NCI-H2171 (cell line): ENCODE results near the gene BZW2.

ENCODE experiments used
- DNase-seq: peaks from one replicate; lab custom pipeline; 2025; lab: John Stamatoyannopoulos, UW

The BZW2 gene

GRCh38 chr7:16645593-16646471, at the start of gene BZW2, which contains the start of gene ANKMY2:
TSS of gene BZW2 (plus strand) at chr7:16646181. CDS start at chr7:16665444, 19,263 bp downstream.
TSS of gene ANKMY2 (minus strand) at chr7:16645754. CDS start at chr7:16645573, 181 bp downstream.
- DNase-seq, result peak; percentile 91

GRCh38 chr7:16598015-16598414, 48.0 kb upstream of the BZW2 start:
- DNase-seq, result no peak

- no peak for DNase-seq
These were observed 46.1 kb upstream of the BZW2 start for GRCh38 chr7:16599860-16600259.

GRCh38 chr7:16603633-16604032, 42.3 kb upstream of the BZW2 start:
- DNase-seq, result no peak

- DNase-seq, result no peak
These were observed 41.9 kb upstream of the BZW2 start for GRCh38 chr7:16604054-16604453.

- DNase-seq, result no peak
These were observed 39.3 kb upstream of the BZW2 start for GRCh38 chr7:16606704-16607103.

- DNase-seq, result no peak
These were observed 36.0 kb upstream of the BZW2 start for GRCh38 chr7:16609842-16610450.

GRCh38 chr7:16611711-16612110, 34.3 kb upstream of the BZW2 start:
- no peak for DNase-seq

GRCh38 chr7:16615228-16615627, 30.8 kb upstream of the BZW2 start:
- DNase-seq, result no peak

- DNase-seq, result no peak
These were observed 29.9 kb upstream of the BZW2 start for GRCh38 chr7:16616122-16616521.

GRCh38 chr7:16616542-16616941, 29.4 kb upstream of the BZW2 start:
- DNase-seq, result no peak

- no peak for DNase-seq
These were observed 26.0 kb upstream of the BZW2 start for GRCh38 chr7:16619979-16620408.

- no peak for DNase-seq
These were observed 19.6 kb upstream of the BZW2 start for GRCh38 chr7:16626388-16626787.

GRCh38 chr7:16627236-16627635, 18.7 kb upstream of the BZW2 start:
- DNase-seq, result no peak

GRCh38 chr7:16630654-16631053, 15.3 kb upstream of the BZW2 start:
- DNase-seq, result no peak

- DNase-seq, result no peak
These were observed 11.7 kb upstream of the BZW2 start for GRCh38 chr7:16634271-16634738.

- DNase-seq, result no peak
These were observed 9.4 kb upstream of the BZW2 start for GRCh38 chr7:16636555-16637101.

GRCh38 chr7:16637379-16637778, 8.6 kb upstream of the BZW2 start:
- DNase-seq, result no peak

GRCh38 chr7:16638282-16639280, 7.4 kb upstream of the BZW2 start:
- DNase-seq, result no peak

- DNase-seq, result no peak
These were observed 1.8 kb upstream of the BZW2 start for GRCh38 chr7:16644157-16644556.
